SU-DHL-6 (cell line): ENCODE data around the gene ELFN2.

ENCODE experiments used
- H2AFZ ChIP-seq: fragments of 200-600 bp; sonication (generic); 2 replicates; pipeline ENCODE4 v1.6.1; 2014; ENCODE audit warnings: low read depth, mild to moderate bottlenecking, moderate library complexity, mixed read lengths, antibody characterized with exemption, low read length; ENCODE audit not compliant: severe bottlenecking
- H3F3A ChIP-seq: fragments of 200-600 bp; shearing (Covaris generic); 2 replicates; pipeline ENCODE4 v1.6.0; 2016; ENCODE audit warnings: antibody characterized with exemption, mild to moderate bottlenecking; ENCODE audit not compliant: insufficient read depth
- H3K27ac ChIP-seq: fragments of 200-600 bp; sonication (generic); 2 replicates; pipeline ENCODE4 v1.5.1; 2016; ENCODE audit warnings: low read depth, mild to moderate bottlenecking, low read length, moderate library complexity, mixed read lengths
- H3K27me3 ChIP-seq: fragments of 200-600 bp; sonication (generic), shearing (Covaris generic); 2 replicates; pipeline ENCODE4 v1.6.0; 2014; ENCODE audit warnings: mild to moderate bottlenecking, low read length
- H3K36me3 ChIP-seq: fragments of 200-600 bp; sonication (generic); 2 replicates; pipeline ENCODE4 v1.6.1; 2014; ENCODE audit warnings: mild to moderate bottlenecking, low read length, mixed read lengths
- H3K4me2 ChIP-seq: fragments of 300-600, 200-600 bp; shearing (Covaris generic), sonication (generic); 2 replicates; pipeline ENCODE4 v1.6.0; 2014; ENCODE audit warnings: low read length, low read depth, mild to moderate bottlenecking; ENCODE audit not compliant: poor library complexity, severe bottlenecking
- H3K4me3 ChIP-seq: fragments of 200-600 bp; sonication (generic); 2 replicates; pipeline ENCODE4 v1.5.1; 2014; ENCODE audit warnings: antibody characterized with exemption, low read length, mild to moderate bottlenecking, mixed read lengths; ENCODE audit not compliant: insufficient read depth, poor library complexity, severe bottlenecking
- H3K79me2 ChIP-seq: fragments of 200-600 bp; sonication (generic); 2 replicates; pipeline ENCODE4 v1.6.1; 2014; ENCODE audit warnings: mild to moderate bottlenecking, low read length, moderate library complexity; ENCODE audit not compliant: insufficient read depth
- H3K9ac ChIP-seq: fragments of 200-600 bp; sonication (generic); 2 replicates; pipeline ENCODE4 v1.7.0; 2014; ENCODE audit warnings: mild to moderate bottlenecking, low read length
- H3K9me2 ChIP-seq: fragments of 200-600 bp; sonication (generic); replicated peaks from 2 replicates; pipeline ENCODE4 v1.6.1; 2014; ENCODE audit warnings: low read length; ENCODE audit not compliant: insufficient read depth
- H3K9me3 ChIP-seq: fragments of 200-600 bp; sonication (generic); 2 replicates; pipeline ENCODE4 v1.6.1; 2014; ENCODE audit warnings: low read length, mixed read lengths; ENCODE audit not compliant: insufficient read depth
- H4K20me1 ChIP-seq: fragments of 200-600 bp; sonication (generic); 2 replicates; pipeline ENCODE4 v1.6.1; 2014; ENCODE audit warnings: low read depth, mild to moderate bottlenecking, antibody characterized with exemption, low read length, moderate library complexity, mixed read lengths
- CTCF ChIP-seq: fragments of 200-600 bp; sonication (generic); IDR thresholded peaks from one replicate; pipeline ENCODE4 v1.5.1; 2017; ENCODE audit warnings: antibody characterized with exemption, mild to moderate bottlenecking, low read length, moderate library complexity; ENCODE audit not compliant: insufficient read depth, poor library complexity, severe bottlenecking
- EZH2phosphoT487 ChIP-seq: fragments of 200-600 bp; sonication (generic), shearing (Covaris generic); conservative IDR thresholded peaks from 2 replicates; pipeline ENCODE4 v1.6.1; 2018; ENCODE audit warnings: mild to moderate bottlenecking, antibody characterized with exemption, low read length, moderate library complexity, mixed read lengths

The ELFN2 gene

GRCh38 chr22:37352481-37352880, 74.8 kb downstream of the ELFN2 start:
- H2AFZ ChIP-seq = no peak overlapping the region
- H3K4me3 ChIP-seq = no peak overlapping the region
- no peaks in the 10 kb centered on the region for H3F3A ChIP-seq
- no peaks in the 10 kb centered on the region for H4K20me1 ChIP-seq
- H3K36me3 ChIP-seq = no peaks in the 10 kb centered on the region
- H3K9me3 ChIP-seq = no peaks in the 10 kb centered on the region
- H3K27ac ChIP-seq = no peak overlapping the region
- no peaks in the 10 kb centered on the region for H3K9me2 ChIP-seq
- TF ChIP-seq CTCF (no peak), EZH2phosphoT487 (no peak)
- no peak overlapping the region for H3K4me2 ChIP-seq
- no peaks in the 10 kb centered on the region for H3K79me2 ChIP-seq
- H3K27me3 ChIP-seq = no peaks in the 10 kb centered on the region
- no peak overlapping the region for H3K9ac ChIP-seq

GRCh38 chr22:37351232-37351631, 76.0 kb downstream of the ELFN2 start:
- TF ChIP-seq CTCF = no peak
- no peak for TF ChIP-seq EZH2phosphoT487
- no peak overlapping the region for H3K9ac ChIP-seq
- H3F3A ChIP-seq = no peaks in the 10 kb centered on the region
- H3K4me3 ChIP-seq = no peak overlapping the region
- no peaks in the 10 kb centered on the region for H3K9me2 ChIP-seq
- no peaks in the 10 kb centered on the region for H3K36me3 ChIP-seq
- H2AFZ ChIP-seq = no peak overlapping the region
- no peaks in the 10 kb centered on the region for H3K27me3 ChIP-seq
- no peak overlapping the region for H3K4me2 ChIP-seq
- H3K79me2 ChIP-seq = no peaks in the 10 kb centered on the region
- H3K9me3 ChIP-seq = no peaks in the 10 kb centered on the region
- H3K27ac ChIP-seq = no peak overlapping the region
- H4K20me1 ChIP-seq = no peaks in the 10 kb centered on the region

- no peaks in the 10 kb centered on the region for H3K9me2 ChIP-seq
- H3K4me3 ChIP-seq = no peak overlapping the region
- no peak overlapping the region for H2AFZ ChIP-seq
- H3K27ac ChIP-seq = no peak overlapping the region
- H3K4me2 ChIP-seq = no peak overlapping the region
- H3K9me3 ChIP-seq = no peaks in the 10 kb centered on the region
- H4K20me1 ChIP-seq = no peaks in the 10 kb centered on the region
- no peaks in the 10 kb centered on the region for H3K27me3 ChIP-seq
- no peaks in the 10 kb centered on the region for H3F3A ChIP-seq
- H3K79me2 ChIP-seq = no peaks in the 10 kb centered on the region
- H3K36me3 ChIP-seq = no peaks in the 10 kb centered on the region
- H3K9ac ChIP-seq = no peak overlapping the region
- TF ChIP-seq EZH2phosphoT487 = no peak
Measured at GRCh38 chr22:37349043-37349814, 78.0 kb downstream of the ELFN2 start.

GRCh38 chr22:37346505-37346895, 80.8 kb downstream of the ELFN2 start:
- H3K79me2 ChIP-seq = no peaks in the 10 kb centered on the region
- H3K9me2 ChIP-seq = no peaks in the 10 kb centered on the region
- H3K9ac ChIP-seq = no peak overlapping the region
- no peak overlapping the region for H2AFZ ChIP-seq
- TF ChIP-seq CTCF = no peak
- no peak for TF ChIP-seq EZH2phosphoT487
- no peak overlapping the region for H3K4me2 ChIP-seq
- H3K9me3 ChIP-seq = no peaks in the 10 kb centered on the region
- no peaks in the 10 kb centered on the region for H4K20me1 ChIP-seq
- H3K27me3 ChIP-seq = no peaks in the 10 kb centered on the region
- H3K4me3 ChIP-seq = no peak overlapping the region
- H3K27ac ChIP-seq = no peak overlapping the region
- no peaks in the 10 kb centered on the region for H3K36me3 ChIP-seq
- H3F3A ChIP-seq = no peaks in the 10 kb centered on the region
